ENCODE measurements around the gene MAFB.

GRCh38 chr20:40692240-40693011 lies 3.4 kb upstream of the MAFB start:
- TF ChIP-seq POLR2A (IDR thresholded peaks at IDR 0.05; ENCODE audit: borderline replicate concordance, extremely low read depth, insufficient read depth, insufficient read length) (no peak), MAX (IDR thresholded peaks at IDR 0.05) (no peak)
